ENCODE measurements around the gene PRKRIP1. TPM values are rescaled to one million over a fixed set of nuclear protein-coding genes. Genes with fewer than 3 reads are reported as not detected.

The PRKRIP1 gene
- total RNA-seq, 4 donors from 2014 or later: 24.8 to 97.3 (median 33.6) TPM

- TF ChIP-seq CTCF (IDR thresholded peaks at IDR 0.05) (no peak), POLR2AphosphoS5 (IDR thresholded peaks at IDR 0.05) (no peak), EP300 (IDR thresholded peaks at IDR 0.05; ENCODE audit: low read depth) (no peak), POLR2A (IDR thresholded peaks at IDR 0.05) (no peak)
- Histone ChIP-seq H3K27ac (peak overlapping the region in 3 of 4 donors; percentile 29 to 41 (median 32)), H3K36me3 (no peaks in the 10 kb centered on the region), H3K27me3 (no peaks in the 10 kb centered on the region), H3K4me1 (no peaks in the 10 kb centered on the region), H3K9me3 (no peaks in the 10 kb centered on the region), H3K4me3 (no peak overlapping the region)
- 85 to 91% methylated on average over 3 to 17 of the region's 17 CpGs for WGBS, 2 donors (ENCODE audit: low coverage in 1 of 2)
- intact Hi-C loops (cut with DNase I; ENCODE audit: low total_unique reads): no loop called here
- in situ Hi-C loops (cut with MboI; ENCODE audit: low pct_ligation_motif_present in 1 of 4, low pct_unique_long_range_greater_than_20kb in 1 of 4, low sequenced_read_pairs in 3 of 4): no loop called here
- DNase-seq: no peak
These were observed 44.0 kb downstream of the PRKRIP1 start for GRCh38 chr7:102439963-102440795.

GRCh38 chr7:102444961-102445673 is 49.0 kb downstream of the PRKRIP1 start:
- Histone ChIP-seq H3K4me3 (no peak overlapping the region), H3K27me3 (no peaks in the 10 kb centered on the region), H3K4me1 (no peaks in the 10 kb centered on the region), H3K36me3 (no peaks in the 10 kb centered on the region), H3K27ac (peak overlapping the region in 2 of 4 donors; percentile 4 to 57), H3K9me3 (no peaks in the 10 kb centered on the region)
- TF ChIP-seq CTCF (IDR thresholded peaks at IDR 0.05) (no peak), POLR2A (IDR thresholded peaks at IDR 0.05) (no peak)
- intact Hi-C loops (cut with DNase I; ENCODE audit: low total_unique reads): no loop called here
- DNase-seq: peak; percentile 54
- in situ Hi-C loops (cut with MboI; ENCODE audit: low pct_ligation_motif_present in 1 of 4, low pct_unique_long_range_greater_than_20kb in 1 of 4, low sequenced_read_pairs in 3 of 4): no loop called here
- WGBS, 2 donors (ENCODE audit: low coverage in 1 of 2): 71 to 80% methylated on average over 9 to 17 of the region's 17 CpGs

GRCh38 chr7:102445674-102446071 is 49.5 kb downstream of the PRKRIP1 start:
- 79% methylated on average over 2 of the region's 2 CpGs; no CpG with 5 or more reads in 1 of the 2 donors for WGBS, 2 donors (ENCODE audit: low coverage in 1 of 2)
- Histone ChIP-seq H3K4me1 (no peaks in the 10 kb centered on the region), H3K27ac (peak overlapping the region in 2 of 4 donors; percentile 4 to 31), H3K36me3 (no peaks in the 10 kb centered on the region), H3K4me3 (no peak overlapping the region), H3K9me3 (no peaks in the 10 kb centered on the region), H3K27me3 (no peaks in the 10 kb centered on the region)
- in situ Hi-C loops (cut with MboI; ENCODE audit: low pct_ligation_motif_present in 1 of 4, low pct_unique_long_range_greater_than_20kb in 1 of 4, low sequenced_read_pairs in 3 of 4) (no loop called here), intact Hi-C loops (cut with DNase I; ENCODE audit: low total_unique reads) (no loop called here)
- TF ChIP-seq EP300 (IDR thresholded peaks at IDR 0.05; ENCODE audit: low read depth) (no peak), CTCF (IDR thresholded peaks at IDR 0.05) (no peak), POLR2AphosphoS5 (IDR thresholded peaks at IDR 0.05) (no peak), POLR2A (IDR thresholded peaks at IDR 0.05) (no peak)
- DNase-seq: no peak

GRCh38 chr7:102446387-102447156 is 50.4 kb downstream of the PRKRIP1 start:
- Histone ChIP-seq H3K27ac (peak overlapping the region in 1 of 4 donors; percentile 31), H3K4me3 (no peak overlapping the region), H3K9me3 (no peaks in the 10 kb centered on the region), H3K4me1 (no peaks in the 10 kb centered on the region), H3K36me3 (no peaks in the 10 kb centered on the region), H3K27me3 (no peaks in the 10 kb centered on the region)
- in situ Hi-C loops (cut with MboI; ENCODE audit: low pct_ligation_motif_present in 1 of 4, low pct_unique_long_range_greater_than_20kb in 1 of 4, low sequenced_read_pairs in 3 of 4) (no loop called here), intact Hi-C loops (cut with DNase I; ENCODE audit: low total_unique reads) (no loop called here)
- 94% methylated on average over 34 of the region's 41 CpGs; no CpG with 5 or more reads in 1 of the 2 donors for WGBS, 2 donors (ENCODE audit: low coverage in 1 of 2)
- TF ChIP-seq POLR2A (IDR thresholded peaks at IDR 0.05): no peak
- TF ChIP-seq EP300 (IDR thresholded peaks at IDR 0.05; ENCODE audit: low read depth): no peak
- TF ChIP-seq CTCF (IDR thresholded peaks at IDR 0.05): no peak
- peak in 1 of 3 donors; percentile 26 for TF ChIP-seq POLR2AphosphoS5 (IDR thresholded peaks at IDR 0.05)
- peak; percentile 50 for DNase-seq
